DMS 273 treated with DMSO at 0.1 percent for 48 hours (cell line): Measurements from ENCODE around the gene PRR16.

ENCODE experiments used
- DNase-seq: peaks from one replicate; lab custom pipeline; 2025; lab: John Stamatoyannopoulos, UW

PRR16 gene

DNA sequence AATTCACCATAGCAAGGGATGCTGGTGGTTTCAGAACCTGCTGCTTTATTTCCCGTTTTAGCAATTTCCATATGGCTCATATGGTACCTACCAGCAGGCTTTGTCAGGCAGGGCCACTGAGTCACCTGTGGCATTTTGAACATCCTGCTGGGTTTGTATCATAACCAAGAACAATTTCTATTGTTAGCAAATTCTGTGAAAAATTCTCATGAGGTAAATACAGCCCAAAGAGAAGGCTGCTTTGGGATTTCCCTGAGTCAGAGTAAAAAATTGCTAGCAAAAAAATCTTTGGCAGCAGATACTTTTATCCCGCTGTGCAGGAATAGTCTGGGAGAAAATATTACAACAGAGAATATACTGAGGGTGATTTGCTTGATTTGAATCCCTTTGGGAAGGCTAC lies 52.7 kb downstream of the PRR16 start:
- DNase-seq = no peak

DNA sequence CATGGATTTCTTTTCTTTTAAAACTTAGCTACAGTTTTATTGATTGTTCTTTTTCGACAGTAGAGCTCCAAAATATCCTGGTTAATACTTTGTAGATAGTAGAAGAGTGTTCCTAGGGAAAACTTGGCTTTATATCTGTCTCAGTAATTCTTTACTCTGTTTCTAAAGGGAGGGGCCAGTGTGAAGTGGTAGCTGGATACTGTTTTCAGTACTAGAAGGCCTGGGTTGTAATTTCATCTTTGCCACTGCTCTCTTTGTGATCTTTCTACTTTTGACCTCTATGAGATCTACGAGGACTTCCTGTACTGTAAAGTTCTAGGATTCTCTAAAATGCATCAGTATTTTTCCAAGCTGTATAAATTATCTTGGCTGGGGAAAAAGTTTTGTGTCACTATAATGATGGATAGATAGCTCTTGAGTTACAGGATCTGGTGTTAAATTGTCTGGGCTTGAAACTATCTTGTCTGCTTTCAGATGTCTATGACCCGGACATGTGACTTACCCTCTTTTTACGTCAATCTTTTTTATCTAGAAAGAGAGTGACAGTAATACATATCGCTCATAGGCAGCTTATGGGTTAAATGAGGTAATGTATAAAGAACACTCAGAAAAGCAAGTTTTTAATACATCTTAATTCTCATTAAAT lies 53.6 kb downstream of the PRR16 start:
- DNase-seq = no peak

DNA sequence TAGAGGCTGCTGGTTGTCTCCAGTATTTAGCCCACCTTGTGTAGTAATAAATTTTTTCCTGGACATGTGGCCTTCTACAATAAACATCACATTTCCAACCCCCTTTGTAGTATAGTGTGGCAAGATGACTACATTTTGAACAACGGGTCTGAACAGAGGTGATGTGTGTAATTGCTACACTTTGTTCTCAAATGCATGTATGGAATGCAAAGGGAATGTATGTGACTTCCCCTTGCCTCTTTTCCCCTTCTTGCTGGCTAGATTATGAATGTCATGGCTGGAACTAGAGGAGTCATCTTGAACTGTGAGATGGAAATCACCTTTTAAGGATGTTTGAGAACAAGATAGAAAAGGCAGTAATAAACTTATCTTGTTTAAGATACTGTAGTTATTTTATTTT lies 54.5 kb downstream of the PRR16 start:
- no peak for DNase-seq

DNA sequence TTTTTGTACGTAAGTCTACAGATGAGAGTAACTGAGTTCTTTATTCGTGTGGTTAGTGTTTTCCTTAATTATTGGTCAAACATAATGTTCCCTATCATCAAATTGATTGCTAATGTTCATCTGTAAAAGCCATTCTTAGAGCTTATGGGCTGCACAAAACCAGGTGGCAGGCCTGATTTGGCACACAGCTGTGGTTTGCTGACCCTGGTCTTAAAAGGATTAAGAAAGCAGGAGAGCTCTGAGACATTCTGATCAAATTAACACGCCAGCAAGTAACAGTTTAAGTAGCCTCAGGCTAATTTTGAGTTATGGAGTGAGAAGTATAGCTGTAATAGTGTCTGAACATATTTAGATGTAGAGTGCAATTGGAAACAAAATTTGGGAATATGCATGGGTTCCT lies 63.2 kb downstream of the PRR16 start:
- no peak for DNase-seq

DNA sequence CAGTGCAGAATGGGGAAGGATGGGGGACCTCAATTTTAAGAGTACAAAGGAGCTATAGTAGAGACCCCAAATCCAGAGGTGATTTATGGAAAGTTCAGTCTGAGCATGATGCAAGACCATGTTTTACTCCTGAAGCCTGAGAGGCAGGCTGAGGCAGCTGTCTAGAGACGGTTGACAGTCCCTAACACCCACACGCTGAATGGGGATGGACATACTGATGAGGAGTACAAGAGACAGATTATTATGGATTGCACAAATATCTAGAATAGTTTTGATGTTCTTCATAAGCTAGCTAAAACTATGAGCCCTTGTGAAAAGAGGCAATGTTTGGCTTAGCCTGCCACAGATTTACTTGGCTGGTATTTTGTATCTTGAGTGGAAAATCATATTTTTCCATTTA lies 64.5 kb downstream of the PRR16 start:
- no peak for DNase-seq

DNA sequence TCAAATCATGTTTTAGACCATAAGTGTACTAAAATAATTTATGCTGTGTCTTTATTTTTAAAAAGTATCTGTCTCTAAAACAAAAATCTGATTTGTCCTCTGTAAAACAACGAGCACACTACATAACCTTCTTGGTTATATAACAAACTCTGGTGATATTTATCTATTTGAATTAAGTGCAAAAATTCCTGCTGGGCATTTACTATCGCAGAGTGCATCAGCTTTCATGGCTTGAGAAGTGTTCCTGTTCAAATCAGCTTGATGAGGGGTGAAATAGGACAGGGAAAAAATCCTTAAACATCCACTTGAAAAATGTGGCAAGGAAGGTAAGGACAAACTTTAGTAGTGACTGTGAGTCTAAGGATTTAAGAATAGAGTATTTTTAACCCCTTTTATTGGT lies 65.3 kb downstream of the PRR16 start:
- DNase-seq = no peak

DNA sequence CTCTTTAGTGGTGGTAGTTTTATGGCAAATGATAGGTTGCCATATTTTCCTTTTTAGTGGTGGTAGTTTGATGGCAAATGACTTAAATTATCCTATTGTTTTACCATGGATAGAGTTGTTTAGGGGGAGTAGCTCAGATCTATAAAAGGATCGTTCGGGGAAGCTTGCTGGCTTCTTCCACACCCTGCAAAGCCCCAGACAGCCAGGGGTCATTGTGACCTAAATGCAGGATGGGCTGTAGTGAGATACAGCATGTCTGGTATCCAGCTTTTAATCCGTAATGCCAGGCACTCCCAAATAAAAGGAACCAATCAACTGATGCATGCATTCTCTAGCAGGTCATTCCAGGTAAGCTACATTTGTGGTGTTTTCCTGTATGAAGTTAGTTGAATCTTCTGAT lies 67.1 kb downstream of the PRR16 start:
- no peak for DNase-seq

DNA sequence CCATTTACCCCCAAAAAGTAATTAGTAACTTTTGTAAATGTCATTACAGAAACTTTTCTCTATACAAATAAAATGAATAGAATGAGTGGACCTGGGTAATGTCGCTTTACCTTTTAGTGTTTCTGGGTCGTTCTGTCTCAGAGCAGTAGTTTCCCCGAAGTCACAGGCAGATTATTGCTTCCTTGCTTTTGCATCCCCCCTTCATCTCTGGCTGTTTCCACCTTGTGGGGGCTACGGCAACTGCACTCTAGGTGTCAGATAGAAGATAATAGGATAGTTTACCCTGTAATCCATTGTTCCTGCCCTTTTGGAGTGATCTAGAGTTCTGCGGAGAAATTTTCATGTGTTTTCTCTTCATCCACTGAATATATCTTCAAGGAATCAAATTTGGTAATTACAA lies 68.7 kb downstream of the PRR16 start:
- DNase-seq = no peak

DNA sequence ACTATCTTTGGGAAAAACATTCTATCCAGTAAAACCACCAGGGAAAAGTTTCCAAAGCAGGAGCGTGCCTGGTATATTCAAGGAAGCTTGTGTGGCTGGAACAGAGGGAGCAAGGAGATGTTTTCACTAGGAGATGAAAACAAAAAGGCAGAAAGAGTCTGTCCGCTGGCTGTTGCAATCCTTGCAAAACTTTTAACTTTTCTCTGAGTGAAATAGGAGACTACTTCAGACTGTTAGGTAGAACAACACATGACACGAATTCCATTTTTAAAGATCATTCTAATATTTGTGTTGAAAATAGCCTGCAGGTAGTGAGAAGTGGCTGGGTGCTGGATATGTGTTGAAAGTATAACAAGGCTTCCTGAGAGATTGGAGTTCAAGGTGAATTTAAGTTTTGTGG lies 69.5 kb downstream of the PRR16 start:
- no peak for DNase-seq

DNA sequence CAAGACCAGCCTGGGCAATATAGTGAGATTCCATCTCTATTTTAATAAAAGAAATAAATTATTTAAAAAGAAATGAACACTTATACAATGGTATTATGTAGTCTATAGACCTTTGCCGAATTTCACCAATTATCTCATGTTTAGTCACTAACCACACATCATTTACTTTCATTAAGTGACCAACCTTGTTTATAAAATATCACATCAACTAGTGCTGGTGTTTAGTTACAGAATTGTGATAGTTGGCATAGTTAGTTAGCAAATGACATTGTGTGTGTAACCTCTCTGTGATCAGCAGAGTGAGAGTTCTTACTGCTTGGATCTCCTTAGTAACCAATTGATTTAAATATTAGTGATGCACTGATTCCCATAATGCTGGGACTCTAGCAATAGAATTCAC lies 71.8 kb downstream of the PRR16 start:
- DNase-seq = no peak

DNA sequence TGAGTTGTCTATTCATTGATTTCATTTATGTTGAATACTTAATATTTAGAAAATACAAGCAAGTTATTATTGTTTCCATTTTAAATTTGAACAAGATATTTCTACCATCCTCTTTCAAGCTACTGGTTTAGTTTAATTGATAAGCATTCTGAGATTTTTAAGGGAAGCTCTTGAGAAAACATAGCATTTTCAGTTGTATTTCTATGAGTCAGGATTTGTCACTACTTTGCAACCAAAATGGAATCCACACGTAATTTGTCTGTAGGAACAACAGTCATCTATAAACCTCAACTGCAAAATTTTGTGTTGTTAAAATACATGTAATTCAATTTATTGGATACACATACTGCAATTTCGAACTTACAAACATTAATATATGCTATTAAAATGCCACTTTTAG lies 74.0 kb downstream of the PRR16 start:
- no peak for DNase-seq

DNA sequence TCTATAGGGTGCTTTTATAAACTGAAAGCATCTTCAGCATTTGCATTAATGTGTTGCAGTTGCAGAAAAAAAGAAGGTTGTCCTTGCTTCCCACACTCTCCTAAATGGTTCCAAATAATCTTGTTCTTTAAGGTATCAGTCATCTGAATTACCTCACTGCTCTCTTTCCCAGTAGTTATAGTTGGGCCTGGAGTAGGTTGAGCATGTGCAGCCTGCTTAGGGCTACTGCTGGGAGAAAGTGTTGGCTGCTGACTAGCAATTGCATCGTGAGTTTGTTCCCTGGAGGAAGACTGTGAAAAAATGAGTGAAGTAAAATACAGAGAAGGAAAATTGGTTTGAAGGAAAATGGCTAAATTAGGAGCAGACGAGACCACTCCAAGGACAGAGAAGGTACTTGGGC lies 74.5 kb downstream of the PRR16 start:
- no peak for DNase-seq

DNA sequence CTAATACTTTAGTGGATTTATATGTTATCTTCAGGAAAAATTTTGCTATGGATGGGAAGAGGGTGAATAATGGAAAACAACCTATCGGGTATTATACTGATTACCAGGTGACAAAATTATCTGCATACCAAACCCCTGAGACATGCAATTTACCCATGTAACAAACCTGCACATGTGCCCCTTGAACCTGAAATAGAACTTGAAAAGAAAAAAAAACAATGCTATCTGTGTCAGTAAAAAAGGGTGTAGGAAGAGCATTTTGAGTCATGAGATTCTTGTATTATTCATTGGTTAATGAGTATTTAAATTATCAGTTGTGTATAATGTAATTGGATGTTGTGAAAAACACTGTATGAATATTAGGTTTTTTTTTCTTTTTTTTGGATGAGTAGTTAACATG lies 75.4 kb downstream of the PRR16 start:
- no peak for DNase-seq

DNA sequence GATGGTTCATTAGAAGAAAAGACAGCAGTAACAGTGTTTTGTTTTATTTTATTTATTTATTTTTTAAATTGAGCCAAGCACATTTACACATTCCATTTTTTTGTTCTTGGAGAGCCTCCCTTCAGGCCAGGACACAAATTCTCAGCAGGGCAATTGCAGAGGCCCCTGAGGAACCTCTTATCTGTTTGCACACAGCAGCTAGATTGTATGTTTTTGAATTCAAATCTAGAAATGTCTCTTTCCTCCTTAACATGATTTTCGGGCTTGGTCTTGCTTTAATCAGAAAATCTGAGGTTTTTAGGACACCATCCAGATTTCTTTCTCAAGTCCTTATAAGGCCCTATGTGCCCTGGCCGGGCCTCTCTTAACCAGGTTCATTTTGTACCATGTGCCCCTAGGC lies 76.0 kb downstream of the PRR16 start:
- no peak for DNase-seq

DNA sequence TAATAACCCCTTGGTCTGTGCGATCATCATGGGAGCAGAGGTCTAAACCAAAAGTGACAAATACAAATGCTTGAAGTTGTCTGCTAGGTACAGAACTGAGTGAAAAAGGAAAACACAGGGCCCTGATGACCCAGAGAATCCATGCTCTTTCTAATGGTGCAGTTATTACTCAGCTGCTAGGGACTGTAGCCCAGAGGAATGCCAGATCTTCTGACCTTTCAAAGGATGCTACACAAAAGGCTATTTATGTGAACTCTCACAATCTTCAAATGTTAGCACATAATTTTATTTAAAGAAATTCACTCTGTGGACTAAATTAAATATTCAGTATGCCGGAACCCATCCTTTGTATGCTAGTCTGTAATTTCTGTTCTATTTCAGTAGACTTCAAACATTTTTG lies 79.9 kb downstream of the PRR16 start:
- no peak for DNase-seq

DNA sequence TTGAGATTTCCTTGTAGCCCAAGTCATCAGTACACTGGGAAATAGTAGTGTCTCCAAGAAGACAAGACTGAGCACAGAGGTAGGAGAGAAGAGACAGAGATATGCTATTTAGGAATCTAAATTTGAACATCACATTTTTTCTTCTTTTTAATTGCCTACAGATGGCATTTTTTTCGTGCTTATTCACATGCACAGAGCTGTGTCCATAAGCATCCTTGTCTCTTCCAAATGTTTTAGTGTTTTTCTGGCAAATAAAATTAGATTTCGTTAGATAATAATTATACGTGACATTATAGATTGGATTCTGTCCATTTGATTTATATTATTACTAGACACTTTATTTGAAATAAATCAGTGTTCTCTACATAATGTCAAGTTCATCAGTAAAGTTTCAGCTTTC lies 80.9 kb downstream of the PRR16 start:
- no peak for DNase-seq

DNA sequence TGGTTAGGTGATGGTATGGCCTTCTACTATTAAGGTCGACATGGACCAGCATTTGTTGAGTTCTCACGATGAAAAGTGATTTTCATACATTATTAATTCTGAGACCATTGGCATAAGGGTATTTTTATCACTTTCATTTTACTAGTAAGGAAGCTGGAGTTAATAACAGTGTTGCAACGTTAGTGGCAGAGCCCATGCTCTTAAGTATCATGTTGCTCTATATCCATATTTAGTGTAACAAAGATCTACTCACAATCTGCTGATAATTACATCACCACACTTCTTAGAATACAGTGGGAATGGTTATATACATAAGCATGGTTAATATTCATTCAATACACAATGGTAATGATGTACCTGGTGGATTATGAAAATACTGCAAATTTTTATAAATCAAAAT lies 81.9 kb downstream of the PRR16 start:
- no peak for DNase-seq

DNA sequence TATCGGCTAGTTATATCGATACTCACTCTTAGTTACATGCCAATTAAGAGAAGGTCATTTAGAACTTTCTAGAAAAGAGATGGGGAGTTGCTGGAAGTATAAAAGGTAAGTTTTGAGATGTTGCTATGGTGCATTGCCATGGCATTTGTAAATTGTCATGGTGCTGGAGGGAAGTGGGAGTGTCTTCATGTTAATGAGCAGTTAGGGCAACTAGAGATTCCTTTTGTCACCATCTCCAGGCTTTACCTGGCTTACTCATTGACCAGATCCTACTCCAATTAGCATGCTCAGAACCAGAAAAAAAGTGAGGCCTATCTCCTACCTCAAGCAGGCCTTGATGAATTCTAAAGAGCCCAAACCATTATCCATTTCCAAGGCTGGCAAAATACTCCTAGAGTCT lies 82.8 kb downstream of the PRR16 start:
- no peak for DNase-seq

DNA sequence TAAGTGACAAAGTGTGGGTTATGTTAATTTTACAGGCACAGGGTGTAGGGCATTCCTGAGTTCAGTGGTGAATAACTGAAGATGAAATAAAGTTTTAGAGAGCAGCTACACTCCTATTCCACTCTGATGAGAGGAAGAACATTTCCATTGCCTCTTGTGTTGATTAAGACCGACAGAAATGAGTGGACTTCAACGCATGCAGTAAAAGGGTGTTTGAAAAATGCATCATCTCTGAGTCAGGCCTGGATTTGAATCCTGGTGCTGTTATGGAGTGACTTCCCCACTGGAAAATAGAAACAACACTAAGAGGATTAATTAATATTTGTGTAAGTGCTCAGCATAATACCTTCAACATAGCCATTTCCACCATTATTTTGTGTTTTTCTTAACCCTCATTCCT lies 86.3 kb downstream of the PRR16 start:
- DNase-seq = no peak

DNA sequence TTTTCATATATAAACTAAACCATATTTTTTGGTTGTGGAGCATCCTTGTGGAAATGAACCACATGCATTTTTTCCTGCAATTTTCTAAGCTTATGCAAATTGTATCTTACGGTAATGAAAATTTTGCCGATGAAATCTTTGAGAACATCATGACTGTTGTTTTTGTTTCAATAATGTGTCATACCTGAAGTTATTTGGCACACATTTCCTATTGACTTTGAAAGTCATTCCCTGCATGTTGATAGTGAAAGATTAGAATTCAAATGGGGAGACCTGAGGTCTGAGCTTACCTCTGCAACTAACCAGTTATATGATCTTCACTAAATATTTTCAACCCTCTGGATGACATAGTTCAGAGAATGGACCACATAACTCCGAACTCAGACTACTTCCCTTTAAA lies 88.5 kb downstream of the PRR16 start:
- DNase-seq = no peak

DNA sequence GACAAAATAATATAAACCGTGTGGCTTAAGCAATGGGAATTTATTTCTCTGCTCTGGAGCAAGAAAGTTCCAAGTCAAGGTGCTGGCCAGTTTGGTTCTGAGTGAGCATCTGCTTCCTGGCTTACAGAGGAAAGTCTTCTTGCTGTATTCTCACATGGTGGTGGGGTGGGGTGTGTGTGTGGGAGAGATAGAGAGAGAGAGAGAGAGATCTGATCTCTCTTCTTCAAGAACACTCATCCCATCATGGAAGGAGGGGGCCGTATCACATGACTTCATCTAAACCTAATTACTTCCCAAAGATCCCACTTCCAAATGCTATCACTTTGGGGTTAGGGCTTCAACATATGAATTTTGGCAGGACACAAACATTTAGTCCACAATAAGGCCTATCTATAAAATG lies 91.2 kb downstream of the PRR16 start:
- no peak for DNase-seq

DNA sequence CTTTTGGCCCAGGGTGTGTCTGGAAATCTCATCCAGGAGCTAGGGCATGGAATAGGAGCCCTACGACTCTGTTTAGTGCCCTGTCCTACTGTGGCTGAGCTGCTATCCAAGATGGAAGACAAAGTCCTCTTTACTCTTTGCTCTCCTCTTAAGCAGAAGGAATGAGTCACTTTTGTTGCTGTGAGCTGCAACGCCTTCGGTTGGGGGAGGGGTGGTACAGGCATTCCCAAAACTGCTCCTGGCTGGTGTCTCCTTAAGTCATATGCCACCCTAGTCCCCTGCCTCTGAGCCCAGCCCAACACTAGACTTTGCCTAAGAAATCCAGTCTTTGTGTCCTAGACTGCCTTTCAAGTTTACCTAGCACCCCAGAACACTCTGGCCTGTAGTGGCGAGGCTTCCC lies 99.9 kb downstream of the PRR16 start:
- DNase-seq = no peak

DNA sequence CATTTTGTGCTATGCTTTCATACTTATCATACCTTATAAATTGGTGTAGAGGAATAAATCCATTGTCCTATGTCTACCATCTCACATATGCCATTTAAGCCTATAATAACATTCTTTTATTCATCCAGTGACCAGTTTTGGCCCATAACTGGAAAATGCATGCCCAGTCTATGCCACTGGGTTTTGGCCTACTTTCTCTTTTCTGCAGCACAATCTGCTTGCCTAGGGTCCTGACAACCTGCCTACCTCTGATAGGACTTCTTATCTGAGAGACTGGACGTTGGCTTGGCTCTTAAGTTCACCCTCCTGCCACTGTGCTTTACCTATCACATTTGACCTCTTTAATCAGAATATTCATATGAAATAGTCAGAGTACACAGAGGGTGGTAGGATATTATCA lies 103.0 kb downstream of the PRR16 start:
- no peak for DNase-seq

DNA sequence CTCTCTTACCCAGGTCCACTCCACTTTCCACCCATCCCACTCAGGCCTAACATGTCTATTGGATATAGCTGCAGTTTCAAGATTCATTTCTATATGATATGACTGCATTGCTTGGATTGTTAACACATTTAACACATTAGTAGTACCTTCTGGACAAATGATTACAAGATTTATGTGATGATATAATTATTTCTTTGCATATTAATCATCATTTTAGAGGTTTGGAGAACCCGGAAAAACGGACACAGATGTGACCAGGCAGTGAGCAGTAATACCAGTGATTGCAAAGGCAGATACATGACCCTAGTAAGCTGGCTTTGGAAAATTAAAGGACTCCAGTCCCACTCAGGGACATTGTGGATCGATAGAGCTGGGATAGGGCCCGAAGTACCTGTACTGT lies 103.8 kb downstream of the PRR16 start:
- no peak for DNase-seq

DNA sequence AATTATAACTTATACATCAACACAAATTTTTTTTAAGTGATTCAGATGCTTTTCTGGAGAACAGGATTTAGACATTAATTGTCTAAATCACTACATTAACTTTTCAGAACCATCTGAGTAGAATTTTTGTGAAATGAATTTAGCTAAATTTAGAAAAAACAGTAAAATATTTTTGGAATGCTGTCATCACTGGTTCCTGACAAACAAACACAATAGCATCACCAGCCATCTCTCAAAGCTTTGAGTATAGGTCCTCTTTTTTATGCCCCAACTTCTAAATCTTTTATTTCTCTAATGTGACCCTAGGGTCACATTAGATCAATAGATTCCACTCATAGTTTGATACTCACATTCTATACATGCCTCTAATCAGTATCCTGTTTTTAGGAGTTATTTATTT lies 104.6 kb downstream of the PRR16 start:
- DNase-seq = no peak
